Loucy (cell line): Measurements from ENCODE around the gene RAD51B.

Experiments used
- H2AFZ ChIP-seq: fragments of 200-600 bp; sonication (generic); 2 replicates; pipeline ENCODE4 v1.6.0; 2016; ENCODE audit warnings: antibody characterized with exemption, mild to moderate bottlenecking, low read length, moderate library complexity
- H3F3A ChIP-seq: fragments of 200-600 bp; 2 replicates; pipeline ENCODE4 v1.6.0; 2016; ENCODE audit warnings: antibody characterized with exemption, low read depth, mild to moderate bottlenecking
- H3K27me3 ChIP-seq: fragments of 200-600 bp; sonication (generic); 2 replicates; pipeline ENCODE4 v1.6.1; 2014; ENCODE audit warnings: low read length, mild to moderate bottlenecking; ENCODE audit not compliant: insufficient read depth, poor library complexity, severe bottlenecking
- H3K36me3 ChIP-seq: fragments of 200-600 bp; sonication (generic); 2 replicates; pipeline ENCODE4 v1.6.1; 2016; ENCODE audit warnings: low read length; ENCODE audit not compliant: insufficient read depth
- H3K4me1 ChIP-seq: fragments of 200-600 bp; sonication (generic); 2 replicates; pipeline ENCODE4 v1.5.1; 2014; ENCODE audit warnings: low read length, mild to moderate bottlenecking; ENCODE audit not compliant: insufficient read depth, poor library complexity, severe bottlenecking
- H3K4me2 ChIP-seq: fragments of 200-600 bp; sonication (generic); 2 replicates; pipeline ENCODE4 v1.6.0; 2014; ENCODE audit warnings: antibody characterized with exemption, low read length, low read depth, mild to moderate bottlenecking; ENCODE audit not compliant: poor library complexity, severe bottlenecking
- H3K4me3 ChIP-seq: fragments of 200-600 bp; sonication (generic); 2 replicates; pipeline ENCODE4 v1.5.1; 2014; ENCODE audit warnings: low read length, mild to moderate bottlenecking, mixed read lengths; ENCODE audit not compliant: poor library complexity, severe bottlenecking
- H3K79me2 ChIP-seq: fragments of 200-600 bp; sonication (generic); 2 replicates; pipeline ENCODE4 v1.6.1; 2014; ENCODE audit warnings: low read length; ENCODE audit not compliant: insufficient read depth
- H3K9ac ChIP-seq: fragments of 200-600 bp; sonication (generic); 2 replicates; pipeline ENCODE4 v1.6.0; 2014; ENCODE audit warnings: mild to moderate bottlenecking, low read depth, low read length, moderate library complexity; ENCODE audit not compliant: poor library complexity, severe bottlenecking
- H3K9me2 ChIP-seq: fragments of 200-600 bp; sonication (generic); replicated peaks from 2 replicates; pipeline ENCODE4 v1.6.1; 2016; ENCODE audit warnings: low read depth, low read length, mixed read lengths
- H3K9me3 ChIP-seq: fragments of 200-600 bp; sonication (generic); 2 replicates; pipeline ENCODE4 v1.6.1; 2014; ENCODE audit warnings: mild to moderate bottlenecking, antibody characterized with exemption, low read length, low read depth; ENCODE audit not compliant: insufficient read depth
- H4K20me1 ChIP-seq: fragments of 200-600 bp; sonication (generic); 2 replicates; pipeline ENCODE4 v1.6.0; 2014; ENCODE audit warnings: antibody characterized with exemption, low read length, mild to moderate bottlenecking; ENCODE audit not compliant: insufficient read depth, poor library complexity, severe bottlenecking
- EZH2phosphoT487 ChIP-seq: fragments of 200-600 bp; IDR thresholded peaks from 2 replicates; pipeline ENCODE4 v1.6.1; 2018; ENCODE audit warnings: antibody characterized with exemption, mild to moderate bottlenecking, moderate library complexity, borderline replicate concordance
- TF ChIP-seq, protein P1 (sequence below): fragments of 200-600 bp; sonication (generic); conservative IDR thresholded peaks from 2 replicates; pipeline ENCODE4 v1.5.1; 2014; ENCODE audit warnings: mild to moderate bottlenecking, antibody characterized with exemption, low read length

RAD51B gene

DNA sequence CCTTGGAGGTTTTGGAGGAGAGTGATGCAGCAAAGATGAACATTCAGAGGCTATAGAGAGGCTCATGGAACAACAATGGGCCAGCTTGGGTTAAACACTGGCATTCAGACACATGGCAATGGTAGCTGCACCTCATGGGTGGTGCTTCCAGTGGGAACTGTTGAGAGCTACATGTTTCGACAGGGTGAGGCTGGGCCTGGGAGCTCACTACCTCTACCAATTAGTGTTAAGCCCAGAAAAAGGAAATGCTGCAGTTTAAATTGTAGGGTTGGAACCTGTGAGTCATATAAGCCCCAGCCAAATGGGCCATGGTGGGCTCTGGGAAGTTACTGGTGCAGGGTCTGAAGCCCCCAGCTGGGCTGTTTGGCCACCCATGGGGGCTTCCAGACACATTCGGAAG is 693.6 kb downstream of the RAD51B start:
- H3K27me3 ChIP-seq = no peaks in the 10 kb centered on the region
- H3K4me3 ChIP-seq = no peak overlapping the region
- 0 out of 2 replicates have a peak overlapping the region, but pooled peaks have one; percentile 33 for H2AFZ ChIP-seq
- H3K9ac ChIP-seq = no peak overlapping the region
- H3K9me2 ChIP-seq = no peaks in the 10 kb centered on the region
- no peaks in the 10 kb centered on the region for H3K9me3 ChIP-seq
- H3K79me2 ChIP-seq = no peaks in the 10 kb centered on the region
- peak overlapping the region; percentile 14 for H3K4me2 ChIP-seq
- H3K4me1 ChIP-seq = peaks cover 18% of the 10 kb centered on the region
- H3F3A ChIP-seq = no peaks in the 10 kb centered on the region
- H4K20me1 ChIP-seq = no peaks in the 10 kb centered on the region
- TF ChIP-seq EZH2phosphoT487 = no peak
- TF ChIP-seq, protein P1, sequence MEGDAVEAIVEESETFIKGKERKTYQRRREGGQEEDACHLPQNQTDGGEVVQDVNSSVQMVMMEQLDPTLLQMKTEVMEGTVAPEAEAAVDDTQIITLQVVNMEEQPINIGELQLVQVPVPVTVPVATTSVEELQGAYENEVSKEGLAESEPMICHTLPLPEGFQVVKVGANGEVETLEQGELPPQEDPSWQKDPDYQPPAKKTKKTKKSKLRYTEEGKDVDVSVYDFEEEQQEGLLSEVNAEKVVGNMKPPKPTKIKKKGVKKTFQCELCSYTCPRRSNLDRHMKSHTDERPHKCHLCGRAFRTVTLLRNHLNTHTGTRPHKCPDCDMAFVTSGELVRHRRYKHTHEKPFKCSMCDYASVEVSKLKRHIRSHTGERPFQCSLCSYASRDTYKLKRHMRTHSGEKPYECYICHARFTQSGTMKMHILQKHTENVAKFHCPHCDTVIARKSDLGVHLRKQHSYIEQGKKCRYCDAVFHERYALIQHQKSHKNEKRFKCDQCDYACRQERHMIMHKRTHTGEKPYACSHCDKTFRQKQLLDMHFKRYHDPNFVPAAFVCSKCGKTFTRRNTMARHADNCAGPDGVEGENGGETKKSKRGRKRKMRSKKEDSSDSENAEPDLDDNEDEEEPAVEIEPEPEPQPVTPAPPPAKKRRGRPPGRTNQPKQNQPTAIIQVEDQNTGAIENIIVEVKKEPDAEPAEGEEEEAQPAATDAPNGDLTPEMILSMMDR = no peak
- H3K36me3 ChIP-seq = no peaks in the 10 kb centered on the region

DNA sequence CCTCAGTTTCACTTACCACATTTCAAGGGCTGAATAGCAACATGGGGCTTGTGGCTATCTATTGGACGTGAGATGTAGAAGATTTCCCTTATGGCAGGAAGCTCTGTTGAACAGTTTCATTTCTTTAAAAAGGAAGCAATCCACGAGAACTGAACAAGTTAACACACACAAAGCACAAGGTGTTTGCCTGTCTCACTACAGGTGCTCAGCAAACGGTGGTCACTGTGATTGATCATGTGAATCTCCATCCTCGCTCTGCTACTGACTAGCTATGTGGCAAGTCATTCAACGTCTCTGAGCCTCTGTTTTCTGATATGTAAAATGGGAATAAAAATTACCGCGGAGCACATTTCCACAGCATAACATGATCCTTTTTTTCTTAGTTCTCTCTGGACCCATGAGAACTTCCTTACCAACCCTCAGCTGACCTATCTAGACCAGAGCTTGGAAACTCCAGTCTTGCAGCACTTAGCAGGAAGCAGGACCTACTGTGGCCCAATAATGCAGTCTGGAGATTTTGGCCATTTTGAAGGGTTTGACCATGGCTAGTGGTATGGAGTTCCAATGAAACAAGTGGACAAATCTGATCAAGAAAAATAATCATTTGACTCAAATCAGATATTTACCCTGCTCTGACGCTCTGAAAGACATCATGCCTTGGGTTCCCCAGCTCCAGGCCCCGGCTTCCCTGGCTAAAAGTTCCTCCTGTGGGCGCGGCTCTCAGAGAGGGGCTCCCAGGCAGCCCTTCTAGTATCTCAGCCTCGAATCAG is 694.4 kb downstream of the RAD51B start:
- Histone ChIP-seq H3K9me3 (no peaks in the 10 kb centered on the region), H3K4me1 (peaks cover 18% of the 10 kb centered on the region), H4K20me1 (no peaks in the 10 kb centered on the region), H3K9me2 (no peaks in the 10 kb centered on the region), H3F3A (no peaks in the 10 kb centered on the region), H3K79me2 (no peaks in the 10 kb centered on the region), H3K4me2 (peak overlapping the region; percentile 14), H3K36me3 (no peaks in the 10 kb centered on the region), H3K9ac (no peak overlapping the region), H2AFZ (no peak overlapping the region), H3K4me3 (no peak overlapping the region), H3K27me3 (no peaks in the 10 kb centered on the region)
- TF ChIP-seq EZH2phosphoT487 = no peak
- TF ChIP-seq, protein P1 = no peak

DNA sequence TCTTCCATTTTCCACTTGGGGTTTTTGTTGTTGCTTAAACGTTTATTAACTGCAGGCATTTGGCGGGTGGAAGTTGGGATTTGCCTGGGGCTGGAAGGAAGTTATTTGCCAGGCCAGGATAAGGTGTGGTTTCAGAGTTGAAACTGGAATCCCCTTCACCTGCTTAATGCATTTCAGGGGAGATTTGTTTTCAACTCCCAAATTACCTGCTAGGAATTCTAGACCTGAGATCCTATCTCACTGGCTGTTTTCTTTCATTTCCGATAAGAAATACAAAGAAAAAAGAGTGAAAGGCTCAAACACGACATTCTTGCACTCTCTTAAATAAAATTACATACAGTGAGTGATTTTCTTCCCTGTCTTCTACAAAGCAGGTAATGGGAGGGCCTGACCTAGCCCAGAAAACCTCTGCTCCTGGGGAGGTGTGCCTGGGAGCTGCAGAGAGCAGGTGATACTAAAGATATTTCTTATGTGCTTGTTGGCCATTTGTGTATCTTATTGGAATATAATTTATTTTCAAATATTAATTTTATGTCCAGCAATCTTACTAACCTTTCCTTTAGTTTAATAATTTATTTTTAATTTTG is 695.1 kb downstream of the RAD51B start:
- H3K4me1 ChIP-seq = peaks cover 18% of the 10 kb centered on the region
- H3F3A ChIP-seq = no peaks in the 10 kb centered on the region
- no peak overlapping the region for H3K4me3 ChIP-seq
- no peak overlapping the region for H3K9ac ChIP-seq
- no peaks in the 10 kb centered on the region for H3K79me2 ChIP-seq
- no peaks in the 10 kb centered on the region for H3K36me3 ChIP-seq
- H3K4me2 ChIP-seq = no peak overlapping the region
- H3K9me3 ChIP-seq = no peaks in the 10 kb centered on the region
- H4K20me1 ChIP-seq = no peaks in the 10 kb centered on the region
- no peaks in the 10 kb centered on the region for H3K27me3 ChIP-seq
- no peaks in the 10 kb centered on the region for H3K9me2 ChIP-seq
- H2AFZ ChIP-seq = no peak overlapping the region
- TF ChIP-seq, protein P1 = no peak
- TF ChIP-seq EZH2phosphoT487 = no peak
